Naive thymus-derived CD8-positive, alpha-beta T cell (primary cell): ENCODE data around the gene SVIL. TPM values are rescaled to one million over a fixed set of nuclear protein-coding genes. Genes with fewer than 3 reads are reported as not detected.
A peak's percentile ranks its signal among the peaks of the same experiment; 100 is the strongest.

Experiments
- ATAC-seq, 2 donors: fragments of 150-1000 bp; cut with Tn5 transposase in 1 of 2; sonication (Bioruptor Pico), chemical (Tn5 transposase) in 1 of 2; 1 replicate in 1 of 2; 2 replicates in 1 of 2; pipeline ENCODE4 v1.10.0; 2021; ENCODE audit warnings: mild to moderate bottlenecking in 2 of 2, moderate library complexity in 2 of 2
- POLR2A ChIA-PET: fragments of 350-600 bp; sonication (Branson Sonifier 250); formaldehyde crosslinking; loops from one replicate; lab custom pipeline; 2021; ENCODE audit warnings: antibody characterized with exemption; lab: Charles Lee
- DNase-seq, 10 donors: peaks; one replicate each; pipeline versions ENCODE4 v3.0.0 to v3.0.0-alpha.2; 2020 to 2022
- H3K27ac Mint-ChIP-seq, 10 donors: one replicate each; pipeline ENCODE4 v1.8.0; 2020 to 2022; ENCODE audit warnings: mild to moderate bottlenecking in 10 of 10, mixed read lengths in 10 of 10, moderate library complexity in 4 of 10, inconsistent platforms in 1 of 10
- H3K27me3 Mint-ChIP-seq, 5 donors: one replicate each; pipeline ENCODE4 v1.8.0; 2021 to 2022; ENCODE audit warnings: mixed read lengths in 5 of 5
- H3K36me3 Mint-ChIP-seq, 3 donors: one replicate each; pipeline ENCODE4 v1.8.0; 2020 to 2022; ENCODE audit warnings: mixed read lengths in 3 of 3, mild to moderate bottlenecking in 2 of 3, inconsistent platforms in 1 of 3
- H3K4me1 Mint-ChIP-seq, 4 donors: one replicate each; pipeline ENCODE4 v1.8.0; 2021 to 2022; ENCODE audit warnings: mixed read lengths in 4 of 4
- H3K4me3 Mint-ChIP-seq, 10 donors: one replicate each; pipeline ENCODE4 v1.8.0; 2020 to 2022; ENCODE audit warnings: mild to moderate bottlenecking in 10 of 10, mixed read lengths in 10 of 10, moderate library complexity in 6 of 10, inconsistent platforms in 1 of 10
- H3K9me3 Mint-ChIP-seq, 9 donors: one replicate each; pipeline ENCODE4 v1.8.0; 2020 to 2022; ENCODE audit warnings: mixed read lengths in 9 of 9, mild to moderate bottlenecking in 3 of 9, inconsistent platforms in 1 of 9, moderate library complexity in 1 of 9
- polyA plus RNA-seq, 3 donors: library from polyadenylated mRNA; unstranded; fragments of 300-500 nt; fragmentation: Illumina TruSeq; gene quantifications; one replicate each; pipeline ENCODE4 v1.2.3, GENCODE V29; 2021
- total RNA-seq, 8 experiments: library from RNA in 2 of 8; stranded (reverse) in 2 of 8; gene quantifications; one replicate each; pipeline ENCODE4 v1.2.3 and lab custom pipeline; 2021 to 2026

The SVIL gene, protein sequence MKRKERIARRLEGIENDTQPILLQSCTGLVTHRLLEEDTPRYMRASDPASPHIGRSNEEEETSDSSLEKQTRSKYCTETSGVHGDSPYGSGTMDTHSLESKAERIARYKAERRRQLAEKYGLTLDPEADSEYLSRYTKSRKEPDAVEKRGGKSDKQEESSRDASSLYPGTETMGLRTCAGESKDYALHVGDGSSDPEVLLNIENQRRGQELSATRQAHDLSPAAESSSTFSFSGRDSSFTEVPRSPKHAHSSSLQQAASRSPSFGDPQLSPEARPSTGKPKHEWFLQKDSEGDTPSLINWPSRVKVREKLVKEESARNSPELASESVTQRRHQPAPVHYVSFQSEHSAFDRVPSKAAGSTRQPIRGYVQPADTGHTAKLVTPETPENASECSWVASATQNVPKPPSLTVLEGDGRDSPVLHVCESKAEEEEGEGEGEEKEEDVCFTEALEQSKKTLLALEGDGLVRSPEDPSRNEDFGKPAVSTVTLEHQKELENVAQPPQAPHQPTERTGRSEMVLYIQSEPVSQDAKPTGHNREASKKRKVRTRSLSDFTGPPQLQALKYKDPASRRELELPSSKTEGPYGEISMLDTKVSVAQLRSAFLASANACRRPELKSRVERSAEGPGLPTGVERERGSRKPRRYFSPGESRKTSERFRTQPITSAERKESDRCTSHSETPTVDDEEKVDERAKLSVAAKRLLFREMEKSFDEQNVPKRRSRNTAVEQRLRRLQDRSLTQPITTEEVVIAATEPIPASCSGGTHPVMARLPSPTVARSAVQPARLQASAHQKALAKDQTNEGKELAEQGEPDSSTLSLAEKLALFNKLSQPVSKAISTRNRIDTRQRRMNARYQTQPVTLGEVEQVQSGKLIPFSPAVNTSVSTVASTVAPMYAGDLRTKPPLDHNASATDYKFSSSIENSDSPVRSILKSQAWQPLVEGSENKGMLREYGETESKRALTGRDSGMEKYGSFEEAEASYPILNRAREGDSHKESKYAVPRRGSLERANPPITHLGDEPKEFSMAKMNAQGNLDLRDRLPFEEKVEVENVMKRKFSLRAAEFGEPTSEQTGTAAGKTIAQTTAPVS (N-terminal part only)
- total RNA-seq (10 to 100 TPM; 14.9 to 15.7 TPM), polyA plus RNA-seq (10 to 100 TPM in 1 of 3 donors, 1 to 10 TPM in 2; 6.8 to 12.6 (median 8.9) TPM), total RNA-seq (lab: John Stamatoyannopoulos, UW) (37.4 to 125 (median 50.2) reads per million in 6 experiments)

DNA sequence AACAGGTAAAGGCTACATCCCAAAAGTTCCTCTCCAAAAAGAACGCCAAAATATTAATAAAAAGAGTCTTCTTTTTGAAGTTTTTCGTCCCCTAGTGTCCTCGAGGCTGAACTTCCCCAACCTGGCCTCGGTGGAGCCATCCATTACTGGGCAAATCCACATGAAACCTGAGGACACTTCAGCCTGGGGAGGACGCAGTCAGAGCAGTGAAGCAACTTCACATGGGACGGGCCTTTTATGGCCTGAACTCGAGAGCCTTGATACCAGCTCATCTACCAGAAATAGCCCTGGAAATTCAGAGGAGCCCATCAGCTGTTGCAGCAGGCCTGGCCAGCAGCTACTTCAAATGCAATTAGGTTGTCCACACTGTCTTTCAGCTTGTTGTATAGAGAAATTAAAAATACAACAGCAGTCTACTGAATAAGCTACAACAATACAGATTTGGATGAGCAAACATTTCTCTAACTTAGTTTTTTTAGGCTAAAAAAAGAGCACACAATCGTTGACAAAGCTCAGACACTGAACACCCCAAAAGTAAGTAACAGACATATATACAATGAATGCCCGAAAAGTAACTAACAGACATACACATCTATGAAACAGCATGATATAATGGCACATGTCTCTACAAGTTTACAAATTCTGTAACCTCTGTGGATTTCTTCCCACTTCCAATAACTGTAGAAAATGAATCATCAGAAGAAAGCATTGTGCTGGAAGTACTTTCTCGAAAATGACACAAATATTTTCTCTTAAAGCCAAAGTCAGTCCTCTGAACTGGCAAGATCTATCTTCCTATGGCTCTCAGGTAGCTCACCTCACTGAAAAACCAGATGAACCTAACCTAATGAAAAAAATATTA is at the start of gene SVIL:
Gene SVIL, minus strand, starts transcription at position 208 of the 862 bp plus-strand sequence. CDS start 79,913 bp downstream, outside the sequence.
- no peak for DNase-seq
- Mint-ChIP-seq H3K9me3 (peaks cover 0 to 1% (median 0%) of the 10 kb centered on the region in 9 donors), H3K36me3 (peaks cover 0 to 5% (median 0%) of the 10 kb centered on the region in 3 donors), H3K4me1 (peaks cover 24 to 48% (median 46%) of the 10 kb centered on the region in 4 donors), H3K27me3 (no peaks in the 10 kb centered on the region), H3K27ac (peak within 1 kb of the TSS in 8 of 10 donors; percentile 2 to 84 (median 66)), H3K4me3 (peak within 1 kb of the TSS in 8 of 10 donors; percentile 14 to 77 (median 52))
- no peak for ATAC-seq
- POLR2A ChIA-PET = interaction anchor here (0.5 to 0.7 kb wide), 2 partner anchors 46 to 100 kb away, joined by 3 to 4 read pairs; no protein-coding TSS in a partner anchor

DNA sequence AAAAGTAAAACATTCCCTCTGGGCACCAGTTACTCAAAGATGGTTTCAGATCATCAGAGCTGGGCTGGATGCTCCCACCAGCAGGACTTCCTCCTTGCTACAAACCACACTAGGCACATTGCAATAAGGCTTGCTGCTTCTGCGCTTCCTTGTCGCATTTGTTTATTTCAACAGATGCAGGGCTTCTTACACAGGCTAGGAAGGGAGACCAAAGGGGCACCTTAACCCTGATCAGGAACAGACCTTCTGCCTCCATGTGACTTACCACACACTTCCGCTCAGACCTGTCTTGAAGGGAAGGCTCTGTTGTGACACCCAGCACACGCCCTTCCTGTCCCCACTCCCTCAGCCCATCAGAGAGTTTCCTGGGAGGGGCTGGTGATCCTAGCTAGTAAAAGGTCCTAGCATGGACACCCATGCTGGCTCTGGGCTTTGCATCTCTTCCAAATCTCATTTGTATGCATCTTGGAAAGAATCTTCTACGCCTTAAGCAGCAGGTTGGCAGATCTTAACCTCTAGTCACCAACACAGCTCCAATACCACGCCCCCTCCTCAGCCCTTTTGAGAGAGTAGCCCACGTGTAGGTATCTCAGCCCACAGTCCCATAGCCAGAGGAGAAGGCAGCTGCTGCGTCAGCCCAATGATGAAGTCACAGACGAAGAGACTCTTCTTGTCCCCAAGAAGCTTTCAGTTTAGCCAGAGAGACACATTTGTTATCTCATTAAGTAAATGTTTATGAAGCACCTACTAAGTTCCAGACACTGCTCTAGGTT is 47.1 kb upstream of the SVIL start:
- Mint-ChIP-seq H3K36me3 (peaks cover 4 to 24% (median 18%) of the 10 kb centered on the region in 3 donors), H3K27ac (peak overlapping the region; percentile 93 to 98 (median 95)), H3K4me3 (peak overlapping the region; percentile 61 to 87 (median 81)), H3K4me1 (peaks cover 50 to 96% (median 87%) of the 10 kb centered on the region in 4 donors), H3K9me3 (peaks cover 0 to 11% (median 5%) of the 10 kb centered on the region in 9 donors), H3K27me3 (no peaks in the 10 kb centered on the region)
- peak in 9 of 10 donors; percentile 47 to 88 (median 67) for DNase-seq
- POLR2A ChIA-PET = interaction anchor here (0.6 to 5.4 kb wide), 12 partner anchors 9 to 54 kb away, joined by 3 to 33 read pairs (median 4); partner anchors contain the start of gene SVIL
- peak; percentile 96 to 98 for ATAC-seq

DNA sequence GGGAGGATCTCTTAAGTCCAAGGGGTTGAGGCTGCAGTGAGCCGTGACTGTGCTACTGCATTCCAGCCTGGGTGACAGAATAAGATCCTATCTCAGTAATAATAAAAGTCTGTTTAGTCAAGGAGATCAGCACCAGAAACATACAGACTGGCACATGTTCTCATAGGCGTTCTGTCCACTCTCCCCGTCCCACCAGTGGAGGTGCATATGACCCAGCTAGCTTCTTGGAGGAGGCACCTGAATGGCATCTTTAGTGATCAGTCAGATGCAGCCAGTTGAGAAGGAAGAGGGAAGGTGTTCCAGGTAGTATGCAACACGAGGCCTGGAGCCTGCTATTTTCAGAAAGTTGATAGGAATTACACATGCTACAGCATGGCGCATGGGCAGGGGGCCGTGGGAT is 45.3 kb upstream of the SVIL start:
- Mint-ChIP-seq H3K27me3 (no peaks in the 10 kb centered on the region), H3K9me3 (peaks cover 0 to 26% (median 13%) of the 10 kb centered on the region in 9 donors), H3K4me3 (peak overlapping the region; percentile 46 to 86 (median 78)), H3K27ac (peak overlapping the region; percentile 93 to 98 (median 95)), H3K4me1 (peaks cover 59 to 97% (median 91%) of the 10 kb centered on the region in 4 donors), H3K36me3 (peaks cover 13 to 26% (median 19%) of the 10 kb centered on the region in 3 donors)
- POLR2A ChIA-PET = interaction anchor here (1.6 to 5.4 kb wide), 2 partner anchors 21 to 56 kb away, joined by 3 to 33 read pairs; no protein-coding TSS in a partner anchor
- DNase-seq = no peak
- ATAC-seq = no peak

DNA sequence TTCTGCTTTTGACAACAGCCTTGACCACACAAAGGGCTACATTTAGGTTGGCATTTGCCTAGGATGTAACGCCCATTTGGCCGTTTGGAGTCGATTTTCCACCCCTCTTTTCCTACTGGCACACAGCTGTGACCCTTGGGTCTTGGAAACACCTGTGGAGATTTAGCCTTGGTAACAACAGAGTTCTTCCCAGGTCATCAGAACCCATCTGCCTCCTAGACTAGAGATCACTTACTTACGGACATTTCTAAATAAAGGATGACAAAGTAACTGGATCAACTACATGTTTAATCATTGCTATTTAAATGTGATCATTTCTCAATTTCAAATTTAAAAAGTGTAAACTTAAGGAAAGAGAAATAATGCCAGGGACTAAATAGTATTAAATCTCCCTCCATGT is 42.0 kb upstream of the SVIL start:
- peaks cover 0 to 31% (median 18%) of the 10 kb centered on the region in 9 donors for H3K9me3 Mint-ChIP-seq
- H3K27ac Mint-ChIP-seq = peak overlapping the region in 7 of 10 donors; percentile 53 to 94 (median 82)
- ATAC-seq = no peak
- peaks cover 43 to 84% (median 69%) of the 10 kb centered on the region in 4 donors for H3K4me1 Mint-ChIP-seq
- H3K36me3 Mint-ChIP-seq = peaks cover 11 to 26% (median 15%) of the 10 kb centered on the region in 3 donors
- no peaks in the 10 kb centered on the region for H3K27me3 Mint-ChIP-seq
- peak overlapping the region in 4 of 10 donors; percentile 1 to 56 (median 32) for H3K4me3 Mint-ChIP-seq
- POLR2A ChIA-PET = no interaction called here
- no peak for DNase-seq

DNA sequence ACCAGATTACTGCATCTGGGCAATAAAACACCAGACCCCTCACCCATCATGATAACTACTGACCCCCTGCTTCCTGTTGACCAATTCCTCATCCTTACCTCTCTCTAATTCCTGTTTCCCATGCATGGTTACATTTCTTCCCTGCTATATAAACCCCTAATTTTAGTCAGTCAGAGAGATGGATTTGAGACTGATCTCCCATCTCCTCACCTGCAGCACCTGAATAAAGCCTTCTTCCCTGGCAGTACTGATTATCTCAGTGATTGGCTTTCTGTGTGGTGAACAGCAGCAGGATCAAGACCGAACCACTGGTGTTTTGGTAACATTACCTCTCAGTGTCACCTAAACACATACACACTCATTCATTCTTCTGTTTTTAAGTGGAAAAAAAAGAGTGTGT is 41.2 kb upstream of the SVIL start:
- Mint-ChIP-seq H3K4me3 (peak overlapping the region in 3 of 10 donors; percentile 5 to 34 (median 21)), H3K27ac (peak overlapping the region in 4 of 10 donors; percentile 27 to 87 (median 77))
- POLR2A ChIA-PET = no interaction called here

DNA sequence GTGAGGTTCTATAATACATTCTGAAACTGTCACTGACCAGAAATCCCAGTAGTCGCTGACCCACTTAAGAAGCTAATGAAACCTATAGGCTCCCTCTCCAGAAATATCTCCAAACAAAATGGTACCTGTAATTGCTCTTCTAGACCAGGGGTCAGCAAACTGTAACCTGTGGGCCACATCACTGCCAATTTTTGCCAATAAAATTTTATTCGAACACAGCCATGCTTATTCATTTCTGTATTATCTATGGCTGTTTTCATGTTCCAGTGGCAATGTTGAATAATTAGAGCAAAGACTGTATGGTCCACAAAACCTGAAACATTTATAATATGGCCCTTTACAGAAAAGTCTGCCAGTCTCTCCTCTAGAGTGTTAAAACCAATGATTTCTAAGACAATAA is 37.2 kb upstream of the SVIL start:
- no peak for DNase-seq

More for the DNA sequence above, 41.2 kb upstream of the SVIL start:
- peaks cover 11 to 26% (median 17%) of the 10 kb centered on the region in 3 donors for H3K36me3 Mint-ChIP-seq
- no peak for ATAC-seq
- peaks cover 0 to 31% (median 18%) of the 10 kb centered on the region in 9 donors for H3K9me3 Mint-ChIP-seq
- H3K4me1 Mint-ChIP-seq = peaks cover 40 to 84% (median 63%) of the 10 kb centered on the region in 4 donors
- no peak for DNase-seq
- no peaks in the 10 kb centered on the region for H3K27me3 Mint-ChIP-seq

DNA sequence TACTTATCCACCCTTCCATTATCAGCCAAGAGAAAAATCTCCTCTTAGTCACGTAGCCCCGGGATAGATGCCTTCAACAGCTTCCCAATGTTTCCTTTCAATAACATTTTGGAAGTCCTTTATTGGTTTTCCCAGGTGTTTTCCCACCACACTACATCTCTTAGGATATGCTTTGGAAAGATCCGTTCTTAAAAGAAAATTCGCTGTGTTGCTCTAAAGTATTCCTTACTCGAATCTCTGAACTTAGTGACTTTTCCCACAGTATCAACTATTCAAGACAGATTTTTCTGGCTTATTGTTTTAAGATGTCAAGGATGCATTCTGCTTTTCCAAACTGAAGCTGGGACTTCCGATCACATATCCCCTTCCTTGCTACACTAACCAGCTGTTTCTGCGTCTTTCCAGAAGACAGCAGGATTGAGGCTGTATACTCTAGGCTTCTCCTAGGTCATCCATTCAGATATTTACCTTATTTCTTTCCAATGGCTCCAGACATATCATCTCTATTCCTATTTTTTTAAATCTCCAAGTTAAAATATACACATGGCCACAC is 36.5 kb upstream of the SVIL start:
- DNase-seq = no peak
- POLR2A ChIA-PET = no interaction called here
- ATAC-seq = no peak
- Mint-ChIP-seq H3K36me3 (peaks cover 15 to 43% (median 38%) of the 10 kb centered on the region in 3 donors), H3K4me3 (no peak overlapping the region), H3K27ac (no peak overlapping the region), H3K9me3 (peaks cover 0 to 22% (median 15%) of the 10 kb centered on the region in 9 donors), H3K27me3 (peaks cover 0 to 2% (median 0%) of the 10 kb centered on the region in 5 donors), H3K4me1 (peaks cover 30 to 65% (median 41%) of the 10 kb centered on the region in 4 donors)

More for the DNA sequence above, 37.2 kb upstream of the SVIL start:
- peaks cover 0 to 2% (median 0%) of the 10 kb centered on the region in 5 donors for H3K27me3 Mint-ChIP-seq
- ATAC-seq = no peak
- POLR2A ChIA-PET = no interaction called here
- peaks cover 0 to 23% (median 15%) of the 10 kb centered on the region in 9 donors for H3K9me3 Mint-ChIP-seq
- no peak overlapping the region for H3K4me3 Mint-ChIP-seq
- no peak overlapping the region for H3K27ac Mint-ChIP-seq
- H3K4me1 Mint-ChIP-seq = peaks cover 33 to 67% (median 42%) of the 10 kb centered on the region in 4 donors
- peaks cover 15 to 41% (median 36%) of the 10 kb centered on the region in 3 donors for H3K36me3 Mint-ChIP-seq

DNA sequence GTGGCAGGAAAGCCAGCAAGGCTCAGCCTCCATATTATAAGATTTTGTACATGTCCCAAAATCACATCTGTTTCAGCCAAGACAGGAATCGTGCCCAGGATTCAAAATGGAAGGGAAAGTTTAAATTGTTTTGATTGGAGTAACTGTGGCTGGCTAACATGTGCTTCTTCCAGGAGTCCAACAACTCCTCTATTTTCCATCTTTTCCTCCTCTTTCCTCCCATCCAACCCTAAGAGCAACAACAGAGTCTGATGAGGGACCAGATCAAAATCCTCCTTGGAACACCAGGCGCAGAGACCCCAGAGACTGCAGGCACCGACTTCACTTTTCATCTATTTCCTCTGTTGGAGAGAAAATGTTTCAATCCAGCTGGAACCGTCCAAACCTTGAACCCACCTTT is 36.0 kb upstream of the SVIL start:
- H3K36me3 Mint-ChIP-seq = peaks cover 9 to 41% (median 35%) of the 10 kb centered on the region in 3 donors
- H3K27ac Mint-ChIP-seq = peak overlapping the region in 1 of 10 donors; percentile 24
- peaks cover 0 to 17% (median 11%) of the 10 kb centered on the region in 9 donors for H3K9me3 Mint-ChIP-seq
- no peak for ATAC-seq
- no peak for DNase-seq
- POLR2A ChIA-PET = no interaction called here
- H3K27me3 Mint-ChIP-seq = peaks cover 0 to 2% (median 0%) of the 10 kb centered on the region in 5 donors
- H3K4me1 Mint-ChIP-seq = peaks cover 25 to 59% (median 37%) of the 10 kb centered on the region in 4 donors
- H3K4me3 Mint-ChIP-seq = no peak overlapping the region

DNA sequence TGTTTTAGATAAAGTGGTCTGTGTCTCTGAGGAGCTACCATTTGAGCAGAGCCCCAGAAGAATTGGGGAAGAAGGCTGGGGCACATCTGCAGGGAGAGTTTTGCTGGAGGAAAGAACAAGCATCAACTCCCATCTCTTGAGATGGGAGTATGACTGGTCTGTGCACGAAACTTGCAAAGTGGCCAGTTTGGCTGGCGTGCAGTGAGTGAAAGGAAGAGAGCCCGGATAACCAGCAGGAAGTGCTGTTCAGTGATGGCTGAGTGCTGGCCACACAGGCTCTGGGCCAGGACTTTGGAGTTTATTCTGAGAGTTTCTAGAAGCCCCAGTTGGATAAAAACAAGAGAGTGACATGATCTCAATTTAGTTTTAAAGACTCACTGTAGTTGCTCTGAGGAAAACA is 34.4 kb upstream of the SVIL start:
- peak overlapping the region in 1 of 10 donors; percentile 39 for H3K4me3 Mint-ChIP-seq
- peaks cover 17 to 47% (median 28%) of the 10 kb centered on the region in 4 donors for H3K4me1 Mint-ChIP-seq
- peak overlapping the region in 2 of 10 donors; percentile 63 to 82 for H3K27ac Mint-ChIP-seq
- peaks cover 4 to 32% (median 28%) of the 10 kb centered on the region in 3 donors for H3K36me3 Mint-ChIP-seq
- DNase-seq (no peak), ATAC-seq (no peak)
- peaks cover 0 to 6% (median under 1%) of the 10 kb centered on the region in 9 donors for H3K9me3 Mint-ChIP-seq
- POLR2A ChIA-PET = no interaction called here
- peaks cover 0 to 2% (median 0%) of the 10 kb centered on the region in 5 donors for H3K27me3 Mint-ChIP-seq

DNA sequence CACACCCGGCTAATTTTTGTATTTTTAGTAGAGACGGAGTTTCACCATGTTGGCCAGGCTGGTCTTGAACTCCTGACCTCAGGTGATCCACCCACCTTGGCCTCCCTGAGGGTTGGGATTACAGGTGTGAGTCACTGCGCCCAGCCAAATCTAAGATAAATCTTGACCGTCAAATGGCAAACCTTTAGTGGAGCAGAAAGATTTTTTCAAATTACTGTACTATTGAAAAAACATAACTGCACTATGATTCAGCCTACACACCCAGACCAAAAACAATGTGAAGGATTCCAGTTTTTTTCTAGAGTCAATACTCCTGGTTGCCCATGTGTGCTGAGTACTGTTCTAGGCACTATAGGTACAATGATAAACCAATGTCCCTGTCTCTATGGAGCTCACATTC is 33.9 kb upstream of the SVIL start:
- POLR2A ChIA-PET = no interaction called here
- Mint-ChIP-seq H3K27ac (no peak overlapping the region), H3K4me1 (peaks cover 17 to 47% (median 28%) of the 10 kb centered on the region in 4 donors)

More for the DNA sequence above, 33.9 kb upstream of the SVIL start:
- DNase-seq = no peak
- peaks cover 4 to 29% (median 28%) of the 10 kb centered on the region in 3 donors for H3K36me3 Mint-ChIP-seq
- H3K27me3 Mint-ChIP-seq = peaks cover 0 to 2% (median 0%) of the 10 kb centered on the region in 5 donors
- ATAC-seq = no peak
- H3K9me3 Mint-ChIP-seq = peaks cover 0 to 4% (median 0%) of the 10 kb centered on the region in 9 donors
- H3K4me3 Mint-ChIP-seq = no peak overlapping the region
